C4-2B (cell line): Measurements from ENCODE around the gene RBFOX1.

Source experiments
- H3K27ac ChIP-seq: fragments of 450-650 bp; 2 replicates; pipeline ENCODE4 v1.5.1; 2017
- ZFX ChIP-seq: fragments of 450-650 bp; IDR thresholded peaks from 2 replicates; pipeline ENCODE4 v1.6.1; 2017
- TF ChIP-seq, protein P1 (sequence below): fragments of 450-650 bp; conservative IDR thresholded peaks from 2 replicates; pipeline ENCODE4 v1.5.1; 2017; ENCODE audit warnings: mild to moderate bottlenecking

Gene RBFOX1

DNA sequence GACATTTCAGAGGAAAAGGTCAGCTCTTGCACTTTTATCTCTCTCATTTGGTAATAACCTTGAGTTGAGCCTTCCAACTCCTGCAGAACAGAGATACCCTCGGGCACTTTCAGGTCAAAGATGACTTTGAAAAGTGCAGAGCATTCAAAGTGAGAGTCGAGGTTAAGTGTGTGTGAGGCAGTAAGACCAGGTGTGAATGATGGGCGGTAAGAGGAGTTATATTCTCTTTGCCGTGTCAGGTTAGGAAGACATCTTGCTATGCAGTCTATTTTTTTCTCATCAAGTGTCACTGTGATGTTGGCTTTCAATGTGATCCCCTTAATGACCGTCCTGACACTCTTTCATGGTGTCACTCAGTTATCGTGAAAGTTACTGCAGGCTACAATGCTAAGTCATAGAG lies 248.5 kb downstream of the RBFOX1 start:
- TF ChIP-seq ZFX, result no peak
- TF ChIP-seq, protein P1, sequence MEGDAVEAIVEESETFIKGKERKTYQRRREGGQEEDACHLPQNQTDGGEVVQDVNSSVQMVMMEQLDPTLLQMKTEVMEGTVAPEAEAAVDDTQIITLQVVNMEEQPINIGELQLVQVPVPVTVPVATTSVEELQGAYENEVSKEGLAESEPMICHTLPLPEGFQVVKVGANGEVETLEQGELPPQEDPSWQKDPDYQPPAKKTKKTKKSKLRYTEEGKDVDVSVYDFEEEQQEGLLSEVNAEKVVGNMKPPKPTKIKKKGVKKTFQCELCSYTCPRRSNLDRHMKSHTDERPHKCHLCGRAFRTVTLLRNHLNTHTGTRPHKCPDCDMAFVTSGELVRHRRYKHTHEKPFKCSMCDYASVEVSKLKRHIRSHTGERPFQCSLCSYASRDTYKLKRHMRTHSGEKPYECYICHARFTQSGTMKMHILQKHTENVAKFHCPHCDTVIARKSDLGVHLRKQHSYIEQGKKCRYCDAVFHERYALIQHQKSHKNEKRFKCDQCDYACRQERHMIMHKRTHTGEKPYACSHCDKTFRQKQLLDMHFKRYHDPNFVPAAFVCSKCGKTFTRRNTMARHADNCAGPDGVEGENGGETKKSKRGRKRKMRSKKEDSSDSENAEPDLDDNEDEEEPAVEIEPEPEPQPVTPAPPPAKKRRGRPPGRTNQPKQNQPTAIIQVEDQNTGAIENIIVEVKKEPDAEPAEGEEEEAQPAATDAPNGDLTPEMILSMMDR, result no peak
- no peak overlapping the region for H3K27ac ChIP-seq

GRCh38 chr16:7583396-7583795 lies 250.8 kb downstream of the RBFOX1 start:
- TF ChIP-seq, protein P1, result no peak
- no peak for TF ChIP-seq ZFX
- H3K27ac ChIP-seq, result no peak overlapping the region

- no peak overlapping the region for H3K27ac ChIP-seq
- TF ChIP-seq ZFX, result no peak
- TF ChIP-seq, protein P1, result no peak
These were observed 251.9 kb downstream of the RBFOX1 start for GRCh38 chr16:7584561-7584960.

DNA sequence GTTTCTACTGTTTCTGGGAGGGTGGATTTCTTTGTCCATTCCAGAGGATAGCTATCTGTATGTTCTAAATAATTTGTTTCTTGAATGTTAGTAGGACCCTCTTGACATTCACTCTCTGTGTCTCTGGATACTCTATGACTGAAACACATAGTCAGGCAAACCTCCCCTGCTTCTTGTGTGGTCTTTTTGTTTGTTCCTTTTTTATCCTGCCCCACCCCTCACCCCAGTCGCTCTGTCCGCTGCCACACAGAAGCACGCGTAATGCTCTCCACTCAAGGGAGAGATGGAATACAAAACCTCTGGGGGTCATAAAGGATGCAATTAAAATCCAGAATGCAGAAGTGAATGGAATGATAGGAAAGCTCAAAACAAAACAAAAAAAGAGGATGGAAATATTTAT lies 253.1 kb downstream of the RBFOX1 start:
- TF ChIP-seq, protein P1, result no peak
- TF ChIP-seq ZFX, result no peak

DNA sequence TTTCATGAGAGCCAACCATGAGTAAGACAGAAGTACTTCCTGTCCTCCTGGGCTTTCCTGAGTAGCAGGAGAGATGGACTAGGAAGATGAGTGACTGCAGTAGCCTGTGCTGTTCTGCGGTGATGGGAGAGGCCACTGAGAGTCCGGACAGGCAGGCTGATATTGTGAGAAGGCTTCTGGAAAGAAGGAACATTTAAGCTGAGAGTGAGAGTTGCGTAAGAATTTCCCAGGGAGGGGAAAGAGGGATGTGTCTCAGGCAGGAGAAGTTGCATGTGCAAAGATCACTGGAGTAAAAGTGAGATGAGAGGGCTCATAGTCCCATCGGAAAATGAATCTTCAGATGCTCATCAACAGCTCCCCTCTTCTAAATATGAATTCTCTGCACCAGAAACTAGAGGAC lies 258.3 kb downstream of the RBFOX1 start:
- H3K27ac ChIP-seq, result no peak overlapping the region
- TF ChIP-seq, protein P1, result no peak
- no peak for TF ChIP-seq ZFX

More for the DNA sequence above, 253.1 kb downstream of the RBFOX1 start:
- no peak overlapping the region for H3K27ac ChIP-seq

DNA sequence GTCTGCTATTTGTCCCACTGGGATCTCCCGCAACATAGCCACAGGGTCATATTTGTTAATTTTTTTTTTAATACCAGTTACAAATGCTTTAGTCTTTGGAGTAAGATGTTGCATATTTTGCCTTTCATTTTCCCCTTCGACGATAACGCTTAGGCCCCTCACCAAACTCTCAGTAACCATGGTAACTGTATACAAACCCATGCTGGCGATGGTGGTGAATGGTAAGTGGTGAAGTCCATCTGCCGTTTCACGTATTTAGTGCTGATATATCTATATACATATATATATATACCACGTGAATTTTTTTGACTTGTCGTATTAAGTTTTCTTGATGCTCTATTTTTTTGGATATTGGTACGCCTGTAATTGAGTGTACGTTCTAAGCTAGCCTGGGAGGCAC lies 263.7 kb downstream of the RBFOX1 start:
- no peak for TF ChIP-seq ZFX
- TF ChIP-seq, protein P1, result no peak
- H3K27ac ChIP-seq, result no peak overlapping the region

GRCh38 chr16:7597677-7598076 lies 265.0 kb downstream of the RBFOX1 start:
- TF ChIP-seq ZFX, result no peak
- TF ChIP-seq, protein P1, result no peak
- no peak overlapping the region for H3K27ac ChIP-seq
